GM12874 (cell line): ENCODE measurements around the gene ZG16.

Experiments
- TF ChIP-seq, protein P1 (sequence below): IDR thresholded peaks from 2 replicates; pipeline ENCODE4 v1.5.1; 2011; ENCODE audit warnings: low read depth, mild to moderate bottlenecking, control low read depth, low read length, moderate library complexity; ENCODE audit not compliant: insufficient read depth

Gene ZG16

DNA sequence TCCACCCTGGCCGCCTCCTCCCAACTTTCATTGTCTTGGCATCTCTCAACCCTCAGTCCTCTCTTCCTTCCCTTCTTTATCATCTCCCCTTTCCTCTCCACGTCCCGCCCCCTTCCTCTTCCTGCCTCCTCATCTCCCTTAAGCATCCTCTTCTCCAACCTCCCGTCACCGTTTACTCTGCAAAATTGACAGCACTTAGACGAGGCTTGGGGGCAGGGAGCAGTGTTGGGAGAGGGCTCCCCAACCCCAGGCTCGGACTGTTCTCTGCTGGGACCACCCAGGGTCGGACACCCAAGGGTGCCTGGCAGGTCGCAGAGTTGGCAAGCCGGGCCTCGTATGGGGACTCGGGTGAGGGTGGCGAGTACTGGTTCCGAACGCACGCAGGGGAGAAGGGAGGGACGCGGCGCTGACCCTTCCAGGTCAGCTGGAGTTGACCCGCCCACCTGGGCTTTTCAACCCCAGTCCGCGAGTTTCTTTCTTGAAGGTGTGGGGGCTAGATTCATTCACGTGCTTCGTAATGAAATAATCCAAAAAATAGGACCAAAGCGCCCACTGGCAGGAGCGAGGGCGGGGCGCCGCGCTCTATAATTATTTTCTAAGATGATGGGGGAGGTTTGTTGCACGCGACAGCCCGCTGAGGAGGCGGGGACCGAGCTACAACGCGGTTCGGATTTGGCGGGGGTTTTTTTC, 37.1 kb downstream of the ZG16 start:
- TF ChIP-seq, protein P1, sequence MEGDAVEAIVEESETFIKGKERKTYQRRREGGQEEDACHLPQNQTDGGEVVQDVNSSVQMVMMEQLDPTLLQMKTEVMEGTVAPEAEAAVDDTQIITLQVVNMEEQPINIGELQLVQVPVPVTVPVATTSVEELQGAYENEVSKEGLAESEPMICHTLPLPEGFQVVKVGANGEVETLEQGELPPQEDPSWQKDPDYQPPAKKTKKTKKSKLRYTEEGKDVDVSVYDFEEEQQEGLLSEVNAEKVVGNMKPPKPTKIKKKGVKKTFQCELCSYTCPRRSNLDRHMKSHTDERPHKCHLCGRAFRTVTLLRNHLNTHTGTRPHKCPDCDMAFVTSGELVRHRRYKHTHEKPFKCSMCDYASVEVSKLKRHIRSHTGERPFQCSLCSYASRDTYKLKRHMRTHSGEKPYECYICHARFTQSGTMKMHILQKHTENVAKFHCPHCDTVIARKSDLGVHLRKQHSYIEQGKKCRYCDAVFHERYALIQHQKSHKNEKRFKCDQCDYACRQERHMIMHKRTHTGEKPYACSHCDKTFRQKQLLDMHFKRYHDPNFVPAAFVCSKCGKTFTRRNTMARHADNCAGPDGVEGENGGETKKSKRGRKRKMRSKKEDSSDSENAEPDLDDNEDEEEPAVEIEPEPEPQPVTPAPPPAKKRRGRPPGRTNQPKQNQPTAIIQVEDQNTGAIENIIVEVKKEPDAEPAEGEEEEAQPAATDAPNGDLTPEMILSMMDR, result no peak

DNA sequence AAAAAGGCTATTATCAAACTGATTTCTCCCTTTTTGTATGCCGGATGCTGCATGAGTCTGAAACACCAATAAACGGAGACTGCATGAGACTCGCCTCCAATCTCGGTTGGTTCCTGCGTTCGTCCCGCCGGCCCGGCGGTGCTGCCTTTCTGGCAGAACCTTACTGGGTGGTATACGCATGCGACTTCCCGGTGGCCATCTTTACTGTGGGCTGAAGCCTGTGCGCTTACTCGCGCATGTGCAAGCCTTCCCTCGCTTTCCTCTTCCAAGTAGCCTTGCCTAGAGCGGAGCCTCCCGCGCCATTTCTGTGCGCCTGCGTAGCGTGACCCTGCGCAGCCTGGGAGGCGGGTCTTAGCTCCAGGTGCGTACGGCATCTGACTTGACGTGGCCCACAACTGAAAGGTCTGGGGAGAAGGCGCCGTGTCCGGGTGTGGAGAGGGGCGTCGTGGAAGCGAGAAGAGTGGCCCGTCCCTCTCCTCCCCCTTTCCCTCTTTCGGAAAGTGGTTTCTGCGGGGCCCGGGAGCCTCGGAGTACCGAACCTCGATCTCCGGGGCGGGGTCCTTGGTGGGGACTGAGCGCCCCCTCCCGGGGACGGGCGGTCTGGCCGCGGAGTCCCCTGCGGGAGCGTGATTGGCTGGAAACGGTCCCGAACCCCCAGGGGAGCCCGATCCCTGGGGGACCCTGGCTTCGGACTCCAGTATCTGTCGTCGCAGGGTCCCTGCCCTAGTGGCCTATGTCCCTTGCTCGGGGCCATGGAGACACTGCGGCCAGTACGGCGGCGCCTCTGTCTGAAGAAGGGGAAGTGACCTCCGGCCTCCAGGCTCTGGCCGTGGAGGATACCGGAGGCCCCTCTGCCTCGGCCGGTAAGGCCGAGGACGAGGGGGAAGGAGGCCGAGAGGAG, 38.0 kb downstream of the ZG16 start, which contains the start of gene PAGR1:
Gene PAGR1 (plus strand): TSS at position 360 of the 901 bp plus-strand sequence. CDS start 374 bp downstream, at position 734.
- TF ChIP-seq, protein P1, result peak; percentile 98

DNA sequence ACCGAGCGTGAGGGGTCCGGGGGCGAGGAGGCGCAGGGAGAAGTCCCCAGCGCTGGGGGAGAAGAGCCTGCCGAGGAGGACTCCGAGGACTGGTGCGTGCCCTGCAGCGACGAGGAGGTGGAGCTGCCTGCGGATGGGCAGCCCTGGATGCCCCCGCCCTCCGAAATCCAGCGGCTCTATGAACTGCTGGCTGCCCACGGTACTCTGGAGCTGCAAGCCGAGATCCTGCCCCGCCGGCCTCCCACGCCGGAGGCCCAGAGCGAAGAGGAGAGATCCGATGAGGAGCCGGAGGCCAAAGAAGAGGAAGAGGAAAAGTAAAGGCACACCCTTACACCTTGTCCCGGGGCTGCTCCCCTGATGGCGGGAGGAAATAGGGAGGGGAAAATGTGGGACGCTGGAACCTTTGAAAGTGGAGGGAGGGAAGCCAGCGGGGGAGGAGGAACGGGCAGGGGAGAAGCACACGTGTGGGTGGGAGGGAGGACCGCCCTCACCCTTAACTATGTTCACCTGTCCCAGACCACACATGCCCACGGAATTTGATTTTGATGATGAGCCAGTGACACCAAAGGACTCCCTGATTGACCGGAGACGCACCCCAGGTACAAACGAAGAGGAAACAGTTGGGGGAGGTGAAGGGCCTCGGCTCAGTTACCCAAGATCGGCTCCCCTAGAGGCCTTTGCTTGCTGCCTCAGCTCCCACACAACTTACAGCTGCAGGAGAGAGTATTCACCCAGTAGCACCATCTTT, 38.8 kb downstream of the ZG16 start:
- TF ChIP-seq, protein P1, result peak; percentile 33

DNA sequence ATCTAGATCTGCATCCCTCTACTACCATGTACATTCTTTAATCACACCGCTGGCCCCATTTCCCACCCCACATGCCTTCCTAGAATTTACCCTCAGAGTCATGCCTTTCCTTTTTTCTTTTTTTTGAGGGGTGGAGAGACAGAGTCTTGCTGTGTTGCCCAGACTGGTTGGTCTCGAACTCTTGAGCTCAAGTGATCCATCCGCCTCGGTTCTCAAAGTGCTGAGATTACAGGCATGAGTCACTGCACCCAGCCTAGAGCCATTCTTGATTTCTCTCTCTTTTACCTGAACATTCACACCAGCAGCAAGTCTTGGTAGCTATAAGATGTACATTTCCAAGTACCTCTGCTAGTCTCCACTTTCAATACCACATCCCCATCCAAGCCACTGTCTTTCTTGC, 40.0 kb downstream of the ZG16 start:
- TF ChIP-seq, protein P1, result no peak

DNA sequence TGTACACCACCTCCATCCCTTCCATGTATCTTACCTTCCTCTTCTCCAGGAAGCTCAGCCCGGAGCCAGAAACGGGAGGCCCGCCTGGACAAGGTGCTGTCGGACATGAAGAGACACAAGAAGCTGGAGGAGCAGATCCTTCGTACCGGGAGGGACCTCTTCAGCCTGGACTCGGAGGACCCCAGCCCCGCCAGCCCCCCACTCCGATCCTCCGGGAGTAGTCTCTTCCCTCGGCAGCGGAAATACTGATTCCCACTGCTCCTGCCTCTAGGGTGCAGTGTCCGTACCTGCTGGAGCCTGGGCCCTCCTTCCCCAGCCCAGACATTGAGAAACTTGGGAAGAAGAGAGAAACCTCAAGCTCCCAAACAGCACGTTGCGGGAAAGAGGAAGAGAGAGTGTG, 41.5 kb downstream of the ZG16 start:
- TF ChIP-seq, protein P1, result no peak

DNA sequence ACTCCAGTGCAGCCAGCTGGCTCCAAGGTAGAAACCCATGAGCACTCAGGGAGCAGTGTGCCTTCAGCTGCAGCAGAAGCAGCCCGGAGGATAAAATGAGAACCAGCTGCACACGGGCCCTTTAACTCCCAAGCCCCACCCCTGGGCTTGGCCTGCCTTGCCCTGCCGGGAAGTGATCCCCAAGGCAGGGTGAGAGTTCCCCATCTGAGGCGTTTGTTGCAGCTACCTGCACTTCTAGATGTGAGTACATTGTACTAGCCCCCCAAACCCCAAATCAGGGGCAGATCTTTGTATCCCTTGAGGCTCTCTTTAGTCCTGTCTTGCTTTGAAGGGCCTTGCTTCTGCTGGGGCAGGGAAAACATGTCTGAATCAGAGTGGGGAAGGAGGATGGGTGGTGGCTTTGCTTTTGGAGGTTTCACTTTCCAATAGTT, 42.2 kb downstream of the ZG16 start, which contains the start of gene MVP:
Gene MVP (plus strand): TSS at position 192 of the 431 bp plus-strand sequence. CDS start 10,088 bp downstream, outside the sequence.
- TF ChIP-seq, protein P1, result no peak
